Activated CD8-positive, alpha-beta memory T cell treated with anti-CD3 and anti-CD28 coated beads, Interleukin-2, amount 50 U/mL, for 1 hour (primary cell): ENCODE results near the gene SMURF2.
"Not testable (repeated sequence)": the region's sequence is repeated elsewhere in the genome, so short reads cannot be mapped to it uniquely, and the experiment has no call there.

ENCODE experiments used
- DNase-seq: peaks from one replicate; pipeline ENCODE4 v3.0.0-alpha.2; 2020; ENCODE audit errors: extremely low read depth

SMURF2 gene

DNA sequence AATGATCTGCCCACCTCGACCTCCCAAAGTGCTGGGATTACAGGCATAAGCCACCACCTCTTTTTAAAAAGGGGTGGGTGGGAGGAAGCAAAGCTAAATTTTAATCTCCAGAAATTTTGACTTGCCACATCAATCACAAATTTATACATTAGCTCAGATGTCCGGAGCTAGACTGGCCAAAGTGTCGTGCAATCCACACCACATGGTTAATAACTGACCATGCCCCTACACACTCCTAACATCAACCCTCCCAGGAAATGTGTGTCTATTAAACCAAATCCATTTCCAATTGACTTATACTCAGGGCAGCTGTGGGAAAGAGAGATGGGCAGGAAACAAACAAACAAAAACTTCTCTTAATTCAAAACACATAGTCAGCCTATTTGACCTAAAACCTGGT lies 29.9 kb downstream of the SMURF2 start:
- DNase-seq, result no peak

DNA sequence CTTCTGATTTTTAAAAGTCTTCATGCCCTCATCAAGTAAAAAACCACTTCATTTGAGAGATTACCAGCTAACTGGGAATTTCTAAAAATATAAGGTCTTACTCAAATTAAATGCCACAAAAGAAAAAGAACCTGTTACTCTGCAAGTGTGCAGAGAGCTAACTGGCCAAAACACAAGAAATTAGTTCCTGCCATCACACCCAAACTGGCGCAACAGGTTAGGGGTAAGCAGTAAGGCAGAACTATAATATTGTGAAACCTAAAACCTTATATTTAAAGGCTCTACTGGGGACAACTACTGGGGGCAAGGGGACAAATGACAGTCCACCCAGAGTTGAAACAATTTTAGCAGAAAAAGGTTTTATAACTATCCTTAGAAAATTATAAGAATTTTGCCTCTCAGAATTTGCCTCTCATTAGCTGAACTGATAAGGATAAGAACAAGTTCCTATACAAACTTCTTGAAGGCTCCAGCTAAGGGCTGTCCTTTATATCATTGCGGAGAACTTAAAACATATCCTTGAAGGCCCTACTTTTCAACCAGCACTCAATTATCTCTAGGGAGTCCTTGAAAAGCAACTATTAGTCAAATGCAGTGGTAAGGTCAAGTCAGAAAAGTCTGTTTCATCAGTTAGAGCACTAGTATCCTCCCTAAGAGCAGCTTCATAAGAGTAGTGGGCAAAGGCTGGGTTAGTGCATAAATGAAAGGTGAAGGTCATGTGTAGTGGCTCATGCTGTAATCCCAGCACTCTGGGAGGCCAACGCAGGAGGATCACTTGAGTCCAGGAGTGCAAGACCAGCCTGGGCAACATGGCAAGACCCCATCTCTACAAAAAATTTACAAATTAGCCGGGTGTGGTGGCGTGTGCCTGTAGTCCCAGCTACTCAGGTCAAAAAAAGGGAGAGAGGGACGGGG lies 31.5 kb downstream of the SMURF2 start:
- DNase-seq, result no peak

DNA sequence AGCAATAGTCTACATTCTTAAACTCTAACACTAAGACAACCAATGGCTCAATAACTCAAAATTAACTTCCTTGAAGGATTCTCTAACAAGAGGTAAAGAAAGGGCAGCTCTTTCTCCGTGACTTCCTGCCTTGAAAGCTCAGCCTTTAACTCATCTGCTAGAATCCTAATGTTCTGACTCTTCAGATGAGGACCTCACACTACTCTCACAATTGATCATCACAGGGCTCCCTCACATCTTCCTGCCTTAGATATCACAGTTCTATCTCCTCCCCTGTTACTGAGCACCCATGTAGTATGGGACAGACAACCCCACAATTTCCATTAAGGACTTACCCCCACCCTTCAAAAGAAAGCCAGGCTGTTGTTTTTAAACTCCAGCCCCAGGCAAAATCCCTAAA lies 33.5 kb downstream of the SMURF2 start:
- no peak for DNase-seq

DNA sequence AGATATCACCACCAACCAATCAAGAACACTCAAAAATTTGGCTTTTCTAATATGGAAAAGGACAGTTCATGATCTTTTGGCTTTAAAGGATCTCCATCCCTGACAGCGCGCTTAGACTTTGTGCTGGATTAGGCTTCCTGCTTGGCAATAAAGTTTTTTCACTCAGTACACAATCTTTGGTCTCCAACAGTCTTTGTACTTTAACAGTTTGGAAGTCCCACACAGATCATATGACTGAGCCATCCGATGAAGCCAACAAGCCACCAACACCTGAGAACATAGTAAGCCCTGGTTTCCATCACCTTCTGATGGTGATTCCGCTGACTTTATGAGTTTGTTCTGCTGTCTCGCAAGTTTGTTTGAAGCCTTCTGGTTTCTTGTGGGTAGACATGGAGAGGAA lies 34.3 kb downstream of the SMURF2 start:
- no peak for DNase-seq

DNA sequence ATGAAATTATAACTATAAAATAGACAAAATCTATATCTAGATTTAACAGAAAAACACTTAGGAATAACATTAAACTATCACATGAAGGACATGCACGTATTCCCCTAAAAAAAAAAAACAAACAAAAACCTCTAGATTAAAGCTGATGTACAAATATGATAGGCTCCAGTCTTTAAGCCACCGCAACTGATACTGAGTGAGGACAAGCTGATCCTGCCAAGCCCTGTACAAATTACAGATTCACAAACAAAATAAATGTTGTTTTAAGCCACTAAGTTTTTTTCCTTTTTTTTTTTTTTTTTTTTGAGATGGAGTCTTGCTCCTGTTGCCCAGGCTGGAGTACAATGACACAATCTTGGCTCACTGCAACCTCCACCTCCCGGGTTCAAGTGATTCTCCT lies 35.3 kb downstream of the SMURF2 start:
- DNase-seq, result no peak

DNA sequence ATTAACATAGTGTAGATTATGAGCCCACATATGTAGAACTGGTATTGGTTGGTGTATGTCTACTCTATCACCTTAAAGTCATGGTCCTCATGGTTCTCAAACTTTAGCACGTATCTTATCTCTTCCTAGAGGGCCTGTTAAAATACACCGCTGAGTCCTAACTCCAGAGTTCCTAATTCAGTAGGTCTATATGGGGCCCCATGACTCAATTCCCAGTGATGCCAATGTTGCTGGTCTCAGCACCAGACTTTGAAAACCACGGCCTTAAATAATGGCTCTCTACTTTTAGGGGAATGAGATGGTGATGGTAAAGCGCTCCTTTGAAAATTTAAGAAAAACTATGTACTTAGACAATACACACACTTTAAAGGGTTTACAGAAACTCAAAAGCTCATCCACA lies 36.6 kb downstream of the SMURF2 start:
- no peak for DNase-seq

DNA sequence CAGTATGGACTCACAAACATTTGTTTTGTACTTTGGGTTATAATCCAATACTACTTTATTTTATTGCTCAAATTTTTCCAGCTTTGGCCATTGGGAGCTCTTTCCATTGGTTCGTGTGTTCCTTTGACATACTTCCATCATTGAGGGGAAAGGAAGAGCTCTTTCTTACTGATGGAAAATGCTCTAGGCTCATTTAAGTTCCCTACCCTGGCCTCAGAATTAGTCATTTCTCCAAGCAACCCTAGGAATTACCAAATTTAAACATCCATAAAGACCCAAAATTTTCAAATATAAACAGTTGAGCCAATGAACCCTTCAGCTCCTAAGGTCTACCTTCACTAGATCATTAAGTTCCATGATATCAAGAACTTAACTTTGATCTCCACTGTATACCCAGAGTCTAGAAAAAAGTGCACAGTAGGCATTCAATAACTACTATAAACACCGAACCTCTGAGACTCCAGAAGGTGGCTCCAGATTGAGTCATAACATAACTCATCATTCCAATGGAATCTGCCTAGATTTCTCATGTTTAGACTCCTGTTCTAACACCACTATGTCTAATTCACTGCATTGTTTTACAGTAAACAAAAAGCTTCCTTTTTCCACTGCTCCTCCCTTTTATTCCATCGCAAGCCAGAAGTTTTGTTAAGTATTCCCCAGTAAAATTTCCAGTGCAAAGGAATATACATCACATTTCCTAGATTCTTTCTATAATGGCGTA lies 39.0 kb downstream of the SMURF2 start:
- no peak for DNase-seq

DNA sequence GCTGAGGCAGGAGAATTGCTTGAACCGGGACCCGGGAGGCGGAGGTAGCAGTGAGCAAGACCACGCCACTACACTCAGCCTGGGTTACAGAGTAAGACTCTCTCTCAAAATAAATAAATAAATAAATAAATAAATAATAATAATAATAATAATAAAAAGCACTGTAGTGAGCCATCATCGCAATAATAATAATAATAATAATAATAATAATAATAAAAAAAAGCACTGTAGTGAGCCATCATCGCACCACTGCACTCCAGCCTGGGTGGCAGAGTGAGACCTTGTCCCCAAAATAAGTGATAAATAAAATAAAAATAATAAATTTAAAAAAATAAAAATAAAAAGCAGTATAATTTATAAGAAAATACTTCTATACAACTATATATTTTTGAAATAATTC lies 40.3 kb downstream of the SMURF2 start:
- DNase-seq, result no peak

DNA sequence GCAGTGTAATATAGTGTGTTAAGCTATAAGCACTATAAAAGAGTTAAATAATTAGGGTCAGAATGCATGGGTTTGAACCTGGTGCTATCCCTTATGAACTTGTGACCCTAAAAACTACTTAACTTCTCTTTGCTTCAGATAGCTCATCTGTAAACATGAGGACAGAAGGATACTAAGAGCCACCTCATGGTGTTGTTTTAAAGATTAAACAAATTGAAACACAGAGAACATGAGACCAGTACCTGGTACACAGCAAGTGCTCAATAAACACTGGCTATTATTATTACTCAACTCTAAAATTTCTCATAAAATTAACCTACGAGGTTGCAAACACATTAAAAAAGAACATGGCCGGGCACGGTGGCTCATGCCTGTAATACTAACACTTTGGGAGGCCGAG lies 43.3 kb downstream of the SMURF2 start:
- no peak for DNase-seq

DNA sequence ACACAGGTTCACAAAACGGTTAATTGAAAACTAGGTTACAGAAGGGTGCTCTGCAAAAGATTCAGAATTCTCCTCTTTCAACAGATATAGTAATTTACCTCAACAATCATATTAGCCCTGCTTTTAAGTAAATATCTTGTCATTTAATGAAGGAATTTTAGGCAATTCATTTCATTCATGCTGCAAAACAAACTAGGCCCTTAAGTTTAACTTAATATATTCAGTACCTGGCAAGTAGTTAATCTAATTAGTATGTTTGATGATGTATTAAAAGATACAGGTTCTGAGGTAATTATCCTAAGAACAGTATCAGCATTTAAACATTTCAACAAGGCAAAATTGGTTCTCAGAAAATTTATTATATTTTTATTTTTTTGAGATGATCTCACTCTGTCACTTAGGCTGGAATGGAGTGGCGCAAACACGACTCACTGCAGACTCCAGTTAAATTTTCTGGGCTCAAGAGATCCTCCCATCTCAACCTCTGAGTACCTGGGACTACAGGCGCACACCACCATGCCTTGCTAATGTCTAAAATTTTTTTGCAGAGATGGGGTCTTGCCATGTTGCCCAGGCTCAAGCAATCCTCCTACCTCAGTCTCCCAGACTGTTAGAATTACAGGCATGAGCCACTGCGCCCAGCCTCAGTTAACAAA lies 44.9 kb downstream of the SMURF2 start:
- DNase-seq, result no peak

DNA sequence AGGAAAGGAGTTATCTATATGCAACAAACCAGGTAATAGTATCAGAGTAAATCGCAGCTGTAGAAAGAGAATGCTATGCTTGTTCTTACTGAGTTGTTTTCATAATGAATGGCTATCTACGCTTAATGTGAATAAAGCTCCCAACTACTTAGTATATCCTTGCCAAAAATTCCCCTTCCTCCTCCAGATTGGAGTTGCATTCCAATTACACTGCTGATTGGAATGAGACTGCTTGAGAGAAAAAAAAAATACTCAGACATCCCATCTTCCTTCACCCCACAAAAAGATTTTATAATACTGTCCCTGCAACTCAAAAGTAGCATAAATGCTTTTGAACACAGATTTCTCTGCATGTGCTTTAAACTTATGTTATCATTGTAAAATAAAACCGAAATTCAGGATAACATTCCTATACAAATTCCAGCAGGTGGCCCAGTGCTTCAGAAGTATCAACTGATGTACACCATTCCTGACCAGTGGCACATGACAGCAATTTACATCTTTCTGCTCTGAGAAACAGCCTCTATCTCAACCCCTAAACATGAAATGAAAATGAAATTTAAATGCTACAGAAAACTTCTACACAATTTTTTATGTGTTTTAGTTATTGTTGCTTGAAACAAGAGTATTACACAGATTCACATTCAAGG lies 47.0 kb downstream of the SMURF2 start:
- DNase-seq, result no peak

DNA sequence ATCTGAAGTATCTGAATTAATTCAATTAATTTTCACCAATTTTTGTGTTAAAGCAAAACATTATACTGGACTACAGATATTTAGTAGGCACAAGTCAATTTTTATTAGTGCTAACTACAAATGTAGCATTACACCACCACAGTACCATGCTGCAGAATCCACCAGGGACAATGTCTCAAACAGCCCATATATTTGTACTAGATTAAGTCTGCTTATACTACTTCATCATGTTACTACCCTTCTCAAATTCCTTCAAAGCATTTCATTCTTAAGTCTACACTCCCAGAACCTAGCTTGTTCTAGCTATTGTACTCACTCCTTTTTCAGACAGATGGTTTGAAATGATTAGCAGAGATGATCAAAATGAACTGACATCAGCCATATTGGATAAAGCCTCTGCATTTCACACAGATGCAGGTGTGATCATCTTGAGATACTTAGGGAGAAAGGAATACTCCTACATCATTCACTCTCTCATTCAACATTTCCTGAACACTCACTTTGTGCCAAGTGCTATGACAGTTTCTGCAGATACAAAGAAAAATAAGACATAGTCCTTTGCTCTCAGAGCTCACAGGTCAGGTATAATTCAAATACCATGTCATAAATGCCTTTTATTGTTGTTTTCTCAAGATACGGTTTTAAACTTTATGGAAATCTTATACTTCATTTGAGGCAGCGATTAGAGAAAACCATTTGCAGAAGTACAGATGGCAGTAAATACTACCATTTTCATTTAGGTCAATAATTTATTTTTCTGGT lies 47.7 kb downstream of the SMURF2 start:
- no peak for DNase-seq

DNA sequence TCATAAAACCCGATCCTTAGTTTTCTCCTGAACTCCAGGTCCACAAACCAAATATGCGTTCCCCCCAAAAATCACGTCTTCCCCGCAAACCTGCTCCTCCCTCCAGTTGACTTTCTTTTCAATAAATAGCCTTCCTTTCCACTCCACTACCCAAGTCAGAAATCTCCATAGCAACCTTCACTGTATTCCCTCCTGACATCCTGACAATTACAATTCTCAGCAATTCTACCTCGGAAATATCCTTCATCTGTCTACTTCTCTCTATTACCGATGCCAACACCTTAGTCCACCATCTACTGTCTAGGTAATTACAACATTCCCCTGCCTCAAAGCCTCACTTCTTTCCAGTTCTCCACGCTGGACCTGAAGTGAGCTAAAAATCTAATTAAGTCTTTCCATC lies 50.7 kb downstream of the SMURF2 start:
- no peak for DNase-seq

DNA sequence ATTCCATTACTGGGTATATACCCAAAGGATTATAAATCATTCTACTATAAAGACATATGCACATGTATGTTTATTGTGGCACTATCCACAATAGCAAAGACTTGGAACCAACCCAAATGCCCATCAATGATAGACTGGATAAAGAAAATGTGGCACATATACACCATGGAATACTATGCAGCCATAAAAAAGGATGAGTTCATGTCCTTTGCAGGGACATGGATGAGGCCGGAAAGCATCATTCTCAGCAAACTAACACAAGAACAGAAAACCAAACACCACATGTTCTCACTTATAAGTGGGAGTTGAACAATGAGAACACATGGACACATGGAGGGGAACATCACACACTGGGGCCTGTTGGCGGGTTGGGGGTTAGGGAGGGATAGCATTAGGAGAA lies 51.9 kb downstream of the SMURF2 start:
- DNase-seq, result not testable (repeated sequence)

DNA sequence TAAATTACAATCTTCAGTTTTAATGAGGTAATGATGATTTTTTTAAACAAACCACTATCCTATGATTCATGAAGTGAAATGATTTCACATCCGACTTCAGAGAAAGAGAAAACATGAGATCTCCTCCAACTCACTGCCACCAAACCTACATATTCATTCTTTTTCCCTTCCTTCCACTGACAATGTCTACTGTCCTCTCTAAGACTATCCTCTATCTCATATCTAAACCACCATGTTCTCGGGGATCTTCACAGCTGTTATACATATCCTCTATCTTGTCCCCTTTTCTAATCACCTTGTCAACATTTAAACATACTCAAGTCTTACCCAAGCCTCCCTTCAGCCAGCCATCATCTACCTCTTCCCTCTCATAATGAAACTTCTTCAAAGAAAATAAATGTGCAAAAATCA lies 53.5 kb downstream of the SMURF2 start:
- no peak for DNase-seq

DNA sequence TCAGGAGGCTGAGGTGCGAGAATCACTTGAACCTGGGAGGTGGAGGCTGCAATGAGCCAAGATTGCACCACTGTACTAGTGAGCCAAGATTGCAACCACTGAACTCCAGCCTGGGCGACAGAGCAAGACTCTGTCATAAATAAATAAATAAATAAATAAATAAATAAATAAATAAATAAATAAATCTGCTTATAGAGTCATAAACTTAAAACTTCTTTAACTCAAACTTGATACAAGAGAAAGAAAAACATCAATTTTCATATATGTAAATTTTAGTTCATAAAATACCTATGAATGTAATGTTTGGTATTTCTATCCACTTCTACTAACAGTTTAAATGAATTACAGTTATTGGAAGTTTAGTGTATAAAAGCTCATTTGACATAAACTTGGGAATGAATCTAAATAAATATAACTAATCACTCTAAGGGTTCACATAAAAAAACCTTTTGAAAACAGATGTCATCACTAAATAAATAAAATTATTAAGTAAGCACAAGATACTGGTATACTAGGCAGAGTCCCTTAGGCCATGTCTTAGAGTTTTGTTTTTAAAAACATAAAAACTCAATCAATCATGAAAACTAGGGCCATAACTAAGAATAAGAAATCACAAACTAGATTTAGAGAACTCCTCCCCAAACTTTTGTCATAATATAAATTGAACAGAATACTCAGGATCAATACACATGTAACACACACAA lies 54.1 kb downstream of the SMURF2 start:
- DNase-seq, result no peak

DNA sequence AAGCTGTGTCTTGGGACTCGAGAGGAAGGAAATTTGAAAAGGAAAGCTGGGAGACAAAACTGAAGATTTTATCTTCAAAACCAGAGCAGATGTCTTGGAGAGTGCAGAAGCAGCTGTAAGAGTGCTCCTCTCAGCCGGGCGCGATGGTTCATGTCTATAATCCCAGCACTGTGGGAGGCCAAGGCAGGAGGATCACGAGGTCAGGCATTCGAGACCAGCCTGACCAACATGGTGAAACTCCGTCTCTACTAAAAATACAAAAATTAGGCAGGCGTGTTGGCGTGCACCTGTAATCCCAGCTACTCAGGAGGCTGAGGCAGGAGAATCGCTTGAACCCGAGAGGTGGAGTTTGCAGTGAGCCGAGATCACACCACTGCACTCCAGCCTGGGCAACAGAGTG lies 57.6 kb downstream of the SMURF2 start:
- not testable (repeated sequence) for DNase-seq

DNA sequence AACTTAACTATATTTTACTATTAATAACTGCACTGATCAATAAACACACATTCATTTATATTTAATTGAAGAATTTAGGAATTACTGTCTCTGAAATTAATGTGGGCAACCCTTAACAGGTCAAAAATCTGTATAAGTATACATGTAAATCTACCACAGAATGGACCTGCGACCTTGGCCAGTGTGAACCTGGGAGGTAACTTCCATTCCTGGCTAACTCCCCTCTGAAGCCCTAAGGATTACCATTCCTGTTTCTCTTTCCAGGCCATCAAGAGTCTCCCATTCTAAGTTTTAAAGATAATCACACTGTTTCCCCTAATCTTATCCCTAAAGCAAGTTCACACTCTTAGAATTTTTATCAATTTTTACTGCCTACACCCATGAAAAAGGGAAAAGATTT lies 58.1 kb downstream of the SMURF2 start:
- no peak for DNase-seq

DNA sequence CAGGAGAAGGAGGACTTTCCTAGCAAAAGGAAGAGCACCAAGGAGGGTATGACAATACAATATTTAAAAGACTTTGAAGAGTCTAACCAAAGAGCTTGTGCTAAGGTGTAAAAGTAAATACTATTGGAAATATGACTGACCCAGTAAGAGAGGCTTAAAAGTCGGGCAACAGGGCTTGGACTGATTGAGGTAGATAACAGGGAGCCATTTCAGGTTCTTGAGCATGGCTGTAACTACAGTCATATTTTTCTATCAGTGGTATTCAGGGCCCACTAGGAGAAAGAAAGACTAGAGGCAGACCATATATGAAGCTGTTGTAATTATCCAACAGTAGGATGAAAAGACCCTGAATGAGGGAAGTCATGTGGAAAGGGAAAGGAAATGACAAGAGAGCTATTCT lies 62.3 kb downstream of the SMURF2 start:
- DNase-seq, result no peak

DNA sequence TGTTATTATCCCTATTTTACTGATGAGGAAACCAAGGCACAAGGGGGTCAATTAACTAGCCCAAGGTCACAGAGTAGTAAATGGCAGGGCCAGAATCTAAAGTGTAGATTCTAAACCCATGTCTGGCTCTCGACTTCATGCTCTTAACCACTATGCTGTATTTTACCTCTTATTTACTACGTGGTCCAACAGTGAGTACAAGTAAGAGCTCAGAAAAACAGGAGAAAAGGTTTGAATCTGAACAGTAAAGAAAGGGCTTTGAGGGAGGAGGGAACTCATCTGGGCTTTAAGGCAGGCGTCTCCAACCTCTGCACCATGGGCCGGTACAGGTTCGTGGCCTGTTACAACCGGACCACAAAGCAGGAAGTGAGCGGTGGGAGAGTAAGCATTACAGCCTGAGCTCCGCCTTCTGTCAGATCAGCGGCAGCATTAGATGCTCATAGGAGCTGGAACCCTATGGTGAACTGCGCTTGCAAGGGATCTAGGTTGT lies 62.9 kb downstream of the SMURF2 start:
- DNase-seq, result peak; percentile 17

DNA sequence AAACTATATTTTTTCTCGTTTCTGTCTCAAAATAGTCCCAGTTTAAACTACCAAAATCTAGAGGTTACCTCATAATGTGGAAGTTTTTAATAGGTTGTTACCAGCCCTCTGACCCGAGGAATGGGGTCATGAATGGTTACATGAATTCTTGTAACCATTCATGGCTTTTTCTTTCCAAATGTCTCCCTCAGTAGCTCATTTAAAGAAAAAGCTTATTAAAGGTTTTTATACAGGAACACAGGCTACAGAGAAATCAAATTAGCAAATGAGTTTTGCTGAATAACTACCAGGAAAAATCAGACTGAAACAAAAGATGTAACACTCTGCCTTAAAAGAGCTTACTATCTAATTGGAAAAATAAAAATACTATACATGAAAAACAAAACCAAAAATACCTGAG lies 63.4 kb downstream of the SMURF2 start:
- DNase-seq, result no peak
